Measurements from ENCODE around the gene TMED7. TPM values are rescaled to one million over a fixed set of nuclear protein-coding genes. Genes with fewer than 3 reads are reported as not detected.
"Not testable (repeated sequence)": the region's sequence is repeated elsewhere in the genome, so short reads cannot be mapped to it uniquely, and the experiment has no call there.

Gene TMED7
- total and polyA plus RNA-seq, 3 donors from 2014 or later = 43.6 to 119 (median 89.3) TPM

GRCh38 chr5:115655994-115656393, 30.2 kb upstream of the TMED7 start:
- DNase-seq = no peak
- Histone ChIP-seq H3K4me3 (no peak overlapping the region), H3K27ac (no peak overlapping the region), H3K27me3 (no peaks in the 10 kb centered on the region), H3K36me3 (ENCODE audit: low read depth, missing control alignments) (no peaks in the 10 kb centered on the region), H3K9me3 (no peaks in the 10 kb centered on the region), H3K4me1 (no peaks in the 10 kb centered on the region)
- TF ChIP-seq POLR2A (IDR thresholded peaks at IDR 0.05) (no peak), CTCF (IDR thresholded peaks at IDR 0.05) (no peak)
- intact Hi-C loops (cut with DNase I; ENCODE audit: low total_unique reads) = no loop called here
- 71 to 77% methylated on average over 1 of the region's 1 CpG for WGBS, 2 donors

- H3K4me1 ChIP-seq = no peaks in the 10 kb centered on the region
- no peaks in the 10 kb centered on the region for H3K9me3 ChIP-seq
- WGBS, 2 donors = 87 to 95% methylated on average over 1 of the region's 1 CpG
- no peak for TF ChIP-seq CTCF (IDR thresholded peaks at IDR 0.05)
- no peak for TF ChIP-seq POLR2A (IDR thresholded peaks at IDR 0.05)
- intact Hi-C loops (cut with DNase I; ENCODE audit: low total_unique reads) = no loop called here
- no peak overlapping the region for H3K27ac ChIP-seq
- no peak for DNase-seq
- H3K4me3 ChIP-seq = no peak overlapping the region
- H3K27me3 ChIP-seq = no peaks in the 10 kb centered on the region
- no peaks in the 10 kb centered on the region for H3K36me3 ChIP-seq (ENCODE audit: low read depth, missing control alignments)
These were observed 23.7 kb upstream of the TMED7 start for GRCh38 chr5:115649541-115649940.

- intact Hi-C loops (cut with DNase I; ENCODE audit: low total_unique reads) = no loop called here
- no peaks in the 10 kb centered on the region for H3K4me1 ChIP-seq
- TF ChIP-seq CTCF (IDR thresholded peaks at IDR 0.05) (no peak), POLR2A (IDR thresholded peaks at IDR 0.05) (no peak)
- H3K27ac ChIP-seq = no peak overlapping the region
- DNase-seq = no peak
- 60 to 77% methylated on average over 3 of the region's 3 CpGs for WGBS, 2 donors
- no peaks in the 10 kb centered on the region for H3K36me3 ChIP-seq (ENCODE audit: low read depth, missing control alignments)
- H3K4me3 ChIP-seq = no peak overlapping the region
- H3K9me3 ChIP-seq = no peaks in the 10 kb centered on the region
- H3K27me3 ChIP-seq = no peaks in the 10 kb centered on the region
These were observed 22.2 kb upstream of the TMED7 start for GRCh38 chr5:115648056-115648455.

- DNase-seq; H3K36me3 ChIP-seq (ENCODE audit: low read depth, missing control alignments); H3K27ac ChIP-seq; intact Hi-C loops (cut with DNase I; ENCODE audit: low total_unique reads); H3K27me3 ChIP-seq; H3K4me1 ChIP-seq; H3K4me3 ChIP-seq; H3K9me3 ChIP-seq: not testable (repeated sequence)
- WGBS, 2 donors = 87 to 94% methylated on average over 5 of the region's 5 CpGs
These were observed 19.6 kb upstream of the TMED7 start for GRCh38 chr5:115645386-115645785.

GRCh38 chr5:115644046-115644445, 18.2 kb upstream of the TMED7 start:
- WGBS, 2 donors = 90 to 93% methylated on average over 2 of the region's 2 CpGs
- Histone ChIP-seq H3K27ac (no peak overlapping the region), H3K9me3 (no peaks in the 10 kb centered on the region), H3K4me3 (no peak overlapping the region), H3K4me1 (no peaks in the 10 kb centered on the region), H3K27me3 (no peaks in the 10 kb centered on the region), H3K36me3 (ENCODE audit: low read depth, missing control alignments) (no peaks in the 10 kb centered on the region)
- intact Hi-C loops (cut with DNase I; ENCODE audit: low total_unique reads) = no loop called here
- no peak for DNase-seq
- TF ChIP-seq CTCF (IDR thresholded peaks at IDR 0.05) (no peak), POLR2A (IDR thresholded peaks at IDR 0.05) (no peak)

Data from testis (tissue), 3 donors.